Left cardiac atrium (tissue), 4 donors: Measurements from ENCODE around the gene SLC35D2. TPM values are rescaled to one million over a fixed set of nuclear protein-coding genes. Genes with fewer than 3 reads are reported as not detected.
"Not testable (repeated sequence)": the region's sequence is repeated elsewhere in the genome, so short reads cannot be mapped to it uniquely, and the experiment has no call there.

Experiments
- ATAC-seq, 2 donors: fragments of 200-7000 bp; cut with Tn5 transposase; one replicate each; pipeline ENCODE4 v1.9.1; 2020; ENCODE audit warnings: mild to moderate bottlenecking in 2 of 2, moderate library complexity in 2 of 2
- DNase-seq: peaks from one replicate; pipeline ENCODE4 v3.0.0-alpha.2; 2020
- intact Hi-C, 2 donors: fragments of 100-400 bp; cut with DNase I; formaldehyde crosslinking; loops; one replicate each; pipeline versions ENCODE4 v1.14.1 to v1.15.1; 2022 to 2023
- total RNA-seq, 2 donors: library from RNA; stranded (reverse); fragmentation: NEBNext Ultra II Directional; extraction: Animal tissue kit (Norgen Biotek cat#: 25700); gene quantifications; one replicate each; pipeline ENCODE4 v1.2.1, GENCODE V29; 2021
- donor health status: DM: no; HTN: yes; CAD: no.
- donor health status: DM: no; HTN: yes; CAD: no; lungs with severe emphysema.
- donor health status: DM: yes; HTN: yes; CAD: no.
- donor health status: Dilated cardiomyopathy.

SLC35D2 gene
- total RNA-seq, 2 donors from 2014 or later: 14.1 to 14.2 TPM

- intact Hi-C loops: no loop called here
- DNase-seq: no peak
- no peak for ATAC-seq
These were observed 25.1 kb upstream of the SLC35D2 start for GRCh38 chr9:96408409-96409280.

- DNase-seq (no peak), ATAC-seq (no peak)
- intact Hi-C loops: no loop called here
These were observed 16.8 kb upstream of the SLC35D2 start for GRCh38 chr9:96400132-96400910.

GRCh38 chr9:96399325-96399633 lies 15.8 kb upstream of the SLC35D2 start:
- DNase-seq (no peak), ATAC-seq (no peak)
- intact Hi-C loops: no loop called here

GRCh38 chr9:96398582-96399324 lies 15.2 kb upstream of the SLC35D2 start:
- intact Hi-C loops: no loop called here
- no peak for ATAC-seq
- DNase-seq: no peak

- intact Hi-C loops: no loop called here
- DNase-seq: no peak
- ATAC-seq: no peak
These were observed 12.5 kb upstream of the SLC35D2 start for GRCh38 chr9:96395964-96396363.

- ATAC-seq: no peak
- no peak for DNase-seq
- intact Hi-C loops: no loop called here
These were observed 11.5 kb upstream of the SLC35D2 start for GRCh38 chr9:96394832-96395496.

- intact Hi-C loops: loop anchor here in 1 of 2 donors (1.0 kb wide), 1 partner anchor 11 kb away; no protein-coding TSS in a partner anchor
- ATAC-seq (no peak), DNase-seq (no peak)
These were observed 8.8 kb upstream of the SLC35D2 start for GRCh38 chr9:96392263-96392662.

GRCh38 chr9:96391021-96391765 lies 7.7 kb upstream of the SLC35D2 start:
- ATAC-seq: no peak
- no peak for DNase-seq

GRCh38 chr9:96388144-96388543 lies 4.6 kb upstream of the SLC35D2 start:
- ATAC-seq (no peak), DNase-seq (no peak)
- intact Hi-C loops: no loop called here

More at GRCh38 chr9:96391021-96391765, 7.7 kb upstream of the SLC35D2 start:
- intact Hi-C loops: no loop called here

GRCh38 chr9:96386157-96386556 lies 2.6 kb upstream of the SLC35D2 start:
- ATAC-seq (no peak), DNase-seq (no peak)
- intact Hi-C loops: no loop called here

- DNase-seq (no peak), ATAC-seq (no peak)
- intact Hi-C loops: no loop called here
These were observed 709 bp downstream of the SLC35D2 start for GRCh38 chr9:96382839-96383164.

- intact Hi-C loops: no loop called here
- DNase-seq (no peak), ATAC-seq (no peak)
These were observed 1.3 kb downstream of the SLC35D2 start for GRCh38 chr9:96382175-96382574.

- intact Hi-C loops: no loop called here
- ATAC-seq (no peak), DNase-seq (no peak)
These were observed 1.8 kb downstream of the SLC35D2 start for GRCh38 chr9:96381696-96382095.

- DNase-seq (no peak), ATAC-seq (no peak)
- intact Hi-C loops: no loop called here
These were observed 2.4 kb downstream of the SLC35D2 start for GRCh38 chr9:96381125-96381524.

- ATAC-seq: no peak
- intact Hi-C loops: no loop called here
- DNase-seq: no peak
These were observed 4.0 kb downstream of the SLC35D2 start for GRCh38 chr9:96379461-96379860.

GRCh38 chr9:96378187-96378586 lies 5.3 kb downstream of the SLC35D2 start:
- intact Hi-C loops: no loop called here
- ATAC-seq: no peak
- DNase-seq: no peak

GRCh38 chr9:96376891-96377874 lies 6.3 kb downstream of the SLC35D2 start:
- ATAC-seq (peak; percentile 63 to 76), DNase-seq (no peak)

GRCh38 chr9:96375507-96375906 lies 8.0 kb downstream of the SLC35D2 start:
- ATAC-seq, DNase-seq, intact Hi-C loops: not testable (repeated sequence)

More at GRCh38 chr9:96376891-96377874, 6.3 kb downstream of the SLC35D2 start:
- intact Hi-C loops: no loop called here
